ENCODE data around the gene QKI.
A peak's percentile ranks its signal among the peaks of the same experiment; 100 is the strongest.

Gene QKI

DNA sequence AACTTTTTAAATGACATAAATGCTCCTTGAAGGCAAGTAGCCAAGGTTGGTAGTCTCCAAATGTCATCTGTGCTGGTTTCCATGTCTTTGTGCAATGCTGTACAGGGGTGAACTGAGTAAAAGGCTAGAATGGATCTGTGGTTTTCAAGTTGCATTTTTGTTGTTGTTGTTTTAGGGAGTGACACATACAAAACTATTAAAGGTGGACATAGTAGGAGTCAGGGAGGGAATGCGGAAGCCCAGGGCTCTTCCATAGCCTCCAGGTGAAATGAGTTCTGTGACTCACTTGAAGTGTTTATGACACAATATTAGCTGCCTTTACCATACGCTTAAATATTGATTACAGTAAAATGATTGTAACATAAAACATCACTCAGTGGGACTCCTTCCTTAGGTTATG, 22.5 kb upstream of the QKI start:
- DNase-seq (ENCODE audit: low read depth in 2 of 2), result no peak

DNA sequence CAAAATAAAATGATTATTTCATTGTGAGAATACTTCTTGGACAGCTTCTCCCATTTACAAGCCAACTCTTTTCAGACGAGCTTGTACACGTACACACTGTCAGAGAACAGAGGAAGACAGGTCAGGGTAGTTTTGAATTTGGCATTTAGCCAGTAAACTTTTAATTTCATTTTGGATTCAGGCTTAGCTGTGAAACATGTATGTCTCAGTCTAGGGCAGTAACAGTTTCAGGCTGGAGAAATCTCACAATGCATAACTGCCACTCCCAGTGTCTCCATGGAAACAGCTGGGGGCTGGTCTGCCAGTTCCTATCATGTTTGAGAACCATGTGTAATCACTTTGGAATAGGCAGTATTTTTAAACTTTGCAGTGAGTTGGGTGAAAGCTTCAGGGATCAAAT, 22.0 kb upstream of the QKI start:
- no peak for DNase-seq (ENCODE audit: low read depth in 2 of 2)

- DNase-seq (ENCODE audit: low read depth in 2 of 2), result no peak
These were observed 20.6 kb upstream of the QKI start for GRCh38 chr6:163393923-163394322.

GRCh38 chr6:163394659-163395058, 19.9 kb upstream of the QKI start:
- no peak for DNase-seq (ENCODE audit: low read depth in 2 of 2)

DNA sequence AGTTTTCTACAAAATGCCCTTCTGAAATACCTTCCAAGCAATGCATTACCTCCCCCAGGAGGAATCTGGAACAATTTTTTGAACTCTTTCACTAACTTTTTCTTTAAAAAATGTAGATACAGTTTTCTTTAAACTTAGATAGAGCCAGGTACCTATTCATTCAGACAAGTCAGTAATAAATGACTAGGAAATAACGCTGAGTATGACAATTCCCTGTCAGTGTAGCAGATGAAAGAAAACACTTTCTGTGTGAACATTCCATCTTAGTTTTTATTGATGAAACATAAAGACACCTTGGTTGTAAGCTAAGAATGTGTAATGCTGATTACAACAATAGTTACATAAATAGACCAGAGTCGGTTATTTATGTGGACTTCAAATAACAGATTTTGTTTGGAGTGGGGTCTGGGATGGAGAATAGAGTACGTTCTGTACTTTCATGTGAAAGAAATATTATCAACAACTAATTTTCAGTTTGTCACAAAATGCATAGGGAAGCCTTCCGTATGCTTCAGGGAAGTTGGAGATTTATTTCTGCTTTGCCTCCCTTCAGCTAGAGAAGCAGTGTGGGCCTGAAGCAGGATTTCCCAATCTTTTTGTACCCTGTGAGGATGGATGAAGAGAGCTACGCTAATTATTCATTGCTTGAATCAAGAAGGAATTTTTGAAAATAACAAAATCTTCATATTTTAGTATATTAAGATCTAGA, 19.2 kb upstream of the QKI start:
- no peak for DNase-seq (ENCODE audit: low read depth in 2 of 2)

- DNase-seq (ENCODE audit: low read depth in 2 of 2), result no peak
These were observed 18.7 kb upstream of the QKI start for GRCh38 chr6:163395831-163396185.

DNA sequence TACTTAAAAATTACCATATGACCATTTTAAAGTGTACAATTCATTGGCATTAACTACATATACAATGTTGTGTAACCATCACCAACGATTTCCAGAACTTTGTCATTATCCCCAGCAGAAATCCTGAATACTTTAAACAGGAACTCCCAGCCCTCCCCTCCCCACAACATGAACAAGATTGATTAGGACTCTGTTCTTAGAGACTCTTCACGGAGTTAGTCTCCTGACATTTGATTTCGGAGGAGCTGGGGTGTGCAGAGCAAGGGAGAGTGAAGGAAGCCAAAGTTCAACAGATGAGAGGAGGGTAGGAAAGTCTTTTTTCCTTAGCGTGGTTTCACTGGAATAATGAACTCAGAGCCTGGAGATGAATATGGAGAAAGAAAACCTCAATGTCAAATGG, 17.2 kb upstream of the QKI start:
- DNase-seq (ENCODE audit: low read depth in 2 of 2), result no peak

- no peak for DNase-seq (ENCODE audit: low read depth in 2 of 2)
These were observed 16.4 kb upstream of the QKI start for GRCh38 chr6:163398115-163398514.

DNA sequence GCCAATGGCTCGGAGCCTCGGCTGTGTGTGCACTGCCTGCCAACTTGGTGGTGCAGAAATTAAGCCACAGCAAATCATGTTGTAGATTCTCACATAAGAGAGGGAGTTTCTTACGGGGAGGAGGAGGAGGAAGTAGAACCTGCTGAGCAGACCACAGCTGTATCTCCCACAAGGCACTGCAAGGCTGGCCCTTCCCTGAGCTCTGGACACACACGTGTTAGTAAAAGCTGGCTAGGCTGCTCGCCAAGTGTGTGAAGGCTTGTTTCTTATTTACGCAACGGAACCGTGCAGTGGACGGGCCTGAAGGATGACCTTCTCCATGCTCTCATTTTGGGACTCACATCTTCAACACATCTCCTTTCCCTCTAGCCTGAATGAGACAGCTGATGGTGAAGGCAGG, 15.7 kb upstream of the QKI start:
- no peak for DNase-seq (ENCODE audit: low read depth in 2 of 2)

DNA sequence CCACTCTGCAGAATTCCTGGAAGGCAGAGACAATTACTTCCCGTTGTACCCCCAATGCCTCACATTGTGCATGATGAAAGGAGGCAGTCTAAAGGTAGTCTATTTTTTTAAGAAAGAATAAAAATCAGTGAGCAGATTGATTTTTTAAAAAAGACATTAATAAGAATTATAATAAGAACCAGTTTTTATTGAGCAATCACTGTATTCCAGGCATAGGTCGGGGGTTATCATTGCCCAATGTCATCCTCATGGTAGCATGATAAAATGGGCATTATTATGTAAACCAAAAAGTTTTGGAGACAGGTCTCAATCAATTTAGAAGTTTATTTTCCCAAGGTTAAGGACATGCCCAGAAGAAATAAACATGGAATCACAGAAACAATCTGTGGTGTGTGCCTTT, 14.0 kb upstream of the QKI start:
- no peak for DNase-seq (ENCODE audit: low read depth in 2 of 2)

DNA sequence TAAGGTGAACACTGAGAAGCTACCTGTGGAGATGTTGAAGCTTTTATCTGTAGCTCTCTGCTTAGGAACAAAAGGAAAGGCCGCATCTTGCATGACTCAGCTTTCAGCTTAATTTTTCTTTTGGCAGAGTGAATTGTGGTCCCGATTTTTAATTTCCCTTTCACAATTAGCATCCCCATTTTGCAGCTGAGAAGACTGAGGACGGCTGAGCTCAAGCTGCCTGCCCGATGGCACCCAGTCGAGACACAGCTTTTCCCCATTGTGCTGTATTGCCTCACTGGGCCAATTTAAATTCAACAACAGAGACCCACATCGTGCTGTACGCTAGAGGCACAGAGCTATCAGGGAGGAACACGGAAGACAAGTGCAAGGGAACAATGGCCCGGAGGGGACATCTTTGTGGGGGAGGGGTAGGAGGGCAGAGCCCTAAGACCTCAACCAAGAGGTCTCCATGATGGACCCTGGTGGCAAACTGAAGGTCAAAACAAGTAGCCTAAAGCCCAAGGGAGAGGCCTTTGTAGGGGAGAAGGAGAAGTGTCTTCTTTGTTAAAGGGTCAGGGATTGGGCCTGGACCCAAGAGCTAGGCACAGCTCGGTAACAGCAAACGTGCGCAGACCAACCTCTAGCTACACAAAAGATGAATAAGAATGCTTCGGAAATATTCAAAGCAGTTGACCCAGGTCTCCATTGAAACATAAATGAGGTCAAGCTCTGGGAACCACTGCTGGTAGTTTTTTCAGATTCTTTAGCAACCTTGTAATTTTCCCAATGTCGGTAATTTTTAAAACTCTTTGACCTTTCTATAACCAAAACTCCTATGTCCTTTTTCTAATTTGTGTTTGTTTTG, 13.3 kb upstream of the QKI start:
- no peak for DNase-seq (ENCODE audit: low read depth in 2 of 2)

- DNase-seq (ENCODE audit: low read depth in 2 of 2), result no peak
These were observed 11.9 kb upstream of the QKI start for GRCh38 chr6:163402616-163403015.

- DNase-seq (ENCODE audit: low read depth in 2 of 2), result no peak
These were observed 9.7 kb upstream of the QKI start for GRCh38 chr6:163404825-163405265.

GRCh38 chr6:163405412-163406309, 8.9 kb upstream of the QKI start:
- DNase-seq (ENCODE audit: low read depth in 2 of 2), result no peak

- no peak for DNase-seq (ENCODE audit: low read depth in 2 of 2)
These were observed 8.2 kb upstream of the QKI start for GRCh38 chr6:163406366-163406765.

- no peak for DNase-seq (ENCODE audit: low read depth in 2 of 2)
These were observed 7.7 kb upstream of the QKI start for GRCh38 chr6:163406830-163407229.

- DNase-seq (ENCODE audit: low read depth in 2 of 2), result no peak
These were observed 6.0 kb upstream of the QKI start for GRCh38 chr6:163408352-163408991.

DNA sequence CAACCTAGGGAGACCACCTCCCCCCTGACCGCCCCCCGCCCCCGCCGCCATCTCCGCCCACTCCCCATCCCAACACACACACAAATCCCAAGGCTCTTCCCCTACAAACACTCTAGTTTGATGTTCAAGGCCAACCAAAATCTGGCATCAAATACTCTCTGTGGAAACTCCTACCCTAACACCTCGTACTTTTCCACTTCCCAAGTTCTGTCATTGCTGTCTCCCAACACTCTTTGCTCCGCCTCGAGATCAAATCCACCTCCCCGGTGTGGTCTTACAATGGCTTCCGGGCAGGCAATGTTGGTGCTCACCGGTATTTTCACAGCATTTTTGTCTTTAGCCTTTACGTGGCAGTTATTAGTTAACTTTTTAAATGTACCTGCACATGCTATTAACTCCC, 4.8 kb upstream of the QKI start:
- no peak for DNase-seq (ENCODE audit: low read depth in 2 of 2)

- no peak for DNase-seq (ENCODE audit: low read depth in 2 of 2)
These were observed 2.2 kb upstream of the QKI start for GRCh38 chr6:163412341-163412740.

GRCh38 chr6:163412801-163413344, 1.6 kb upstream of the QKI start:
- DNase-seq (ENCODE audit: low read depth in 2 of 2), result no peak

GRCh38 chr6:163413345-163414116, 987 bp upstream of the QKI start:
- DNase-seq (ENCODE audit: low read depth in 2 of 2), result peak; percentile 80 to 86
